OCI-M2 (cell line): ENCODE measurements around the gene GPBAR1.
"Not testable (repeated sequence)": the region's sequence is repeated elsewhere in the genome, so short reads cannot be mapped to it uniquely, and the experiment has no call there.

Experiments used
- DNase-seq: peaks from one replicate; lab custom pipeline; 2025; ENCODE audit not compliant: unreplicated experiment; lab: John Stamatoyannopoulos, UW

Gene GPBAR1

GRCh38 chr2:218266316-218266979, 5.6 kb downstream of the GPBAR1 start:
- no peak for DNase-seq

DNA sequence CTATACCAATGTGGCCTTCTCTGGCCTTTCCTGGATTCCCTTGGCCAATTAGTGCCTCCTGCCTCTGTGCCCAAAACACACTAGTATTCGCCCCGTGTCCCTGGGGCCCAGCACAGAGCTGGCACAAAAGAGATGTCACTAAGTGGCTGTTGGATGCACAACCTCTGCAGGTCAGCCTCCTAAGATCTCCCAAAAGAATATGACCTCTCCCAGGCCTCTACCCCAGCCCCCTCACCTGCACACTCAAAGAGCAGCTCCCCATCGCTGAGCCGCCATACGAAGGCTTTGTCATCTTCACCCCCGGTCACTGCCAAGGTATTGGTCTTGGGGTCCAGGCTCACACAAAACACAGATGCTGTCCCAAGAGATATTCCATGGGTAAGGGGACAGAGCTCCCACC, 6.4 kb downstream of the GPBAR1 start:
- DNase-seq, result no peak

- peak; percentile 89 for DNase-seq
Observed at GRCh38 chr2:218269900-218270720, 9.3 kb downstream of the GPBAR1 start, which contains the start of the genes AAMP and PNKD. TSS of gene AAMP (minus strand) at chr2:218270137. CDS start at chr2:218270086, 51 bp downstream. TSS of gene PNKD (plus strand) at chr2:218270519. CDS start at chr2:218270536, 17 bp downstream.

GRCh38 chr2:218270721-218271486, 10.1 kb downstream of the GPBAR1 start:
- no peak for DNase-seq

DNA sequence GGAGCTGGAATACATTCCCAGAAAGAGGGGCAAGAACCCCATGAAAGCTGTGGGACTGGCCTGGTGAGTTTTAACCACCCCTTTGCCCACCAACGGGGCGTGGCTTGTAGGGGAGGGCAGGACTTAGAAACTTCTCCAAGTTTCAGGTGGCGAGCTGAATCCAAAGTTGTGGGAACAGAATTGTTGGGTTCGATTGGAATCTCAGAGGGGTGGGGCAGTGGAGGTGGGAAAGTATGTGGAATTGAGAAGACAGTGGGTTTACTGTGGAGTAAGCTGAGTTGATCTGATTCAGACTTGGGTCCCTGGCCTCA, 10.6 kb downstream of the GPBAR1 start:
- DNase-seq, result no peak

DNA sequence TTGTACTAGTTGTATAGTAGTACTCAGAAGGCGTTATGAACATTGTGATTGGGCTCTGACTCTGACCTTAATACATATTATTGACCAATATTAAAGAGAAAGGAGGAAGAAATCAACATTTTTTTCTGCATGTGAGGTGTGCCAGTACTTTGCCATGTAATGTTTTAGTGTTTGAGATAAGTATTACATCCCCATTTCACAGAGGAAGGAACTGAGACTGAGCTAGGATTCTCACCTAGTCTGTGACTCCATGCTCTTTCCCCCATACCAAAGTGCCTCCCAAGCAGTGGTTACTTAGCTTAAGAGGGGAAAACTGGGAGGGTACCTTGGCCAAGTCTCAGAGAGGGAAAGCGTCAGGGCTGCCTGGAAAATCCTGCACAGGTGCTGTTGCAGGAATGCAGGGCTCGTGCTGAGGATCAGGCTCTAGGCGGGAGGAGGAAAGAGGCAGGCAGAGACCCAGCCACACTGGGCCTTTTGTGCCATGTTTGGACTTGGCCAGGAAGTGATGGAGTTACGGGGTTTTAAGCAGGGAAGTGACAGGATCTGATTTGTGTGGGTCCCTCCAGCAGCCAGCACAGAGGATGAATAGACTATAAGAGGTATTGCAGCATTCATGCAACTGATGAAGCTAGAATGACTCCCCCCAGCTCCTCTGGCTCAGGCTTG, 11.2 kb downstream of the GPBAR1 start:
- DNase-seq, result no peak

GRCh38 chr2:218272531-218273212, 11.9 kb downstream of the GPBAR1 start:
- peak; percentile 54 for DNase-seq

DNA sequence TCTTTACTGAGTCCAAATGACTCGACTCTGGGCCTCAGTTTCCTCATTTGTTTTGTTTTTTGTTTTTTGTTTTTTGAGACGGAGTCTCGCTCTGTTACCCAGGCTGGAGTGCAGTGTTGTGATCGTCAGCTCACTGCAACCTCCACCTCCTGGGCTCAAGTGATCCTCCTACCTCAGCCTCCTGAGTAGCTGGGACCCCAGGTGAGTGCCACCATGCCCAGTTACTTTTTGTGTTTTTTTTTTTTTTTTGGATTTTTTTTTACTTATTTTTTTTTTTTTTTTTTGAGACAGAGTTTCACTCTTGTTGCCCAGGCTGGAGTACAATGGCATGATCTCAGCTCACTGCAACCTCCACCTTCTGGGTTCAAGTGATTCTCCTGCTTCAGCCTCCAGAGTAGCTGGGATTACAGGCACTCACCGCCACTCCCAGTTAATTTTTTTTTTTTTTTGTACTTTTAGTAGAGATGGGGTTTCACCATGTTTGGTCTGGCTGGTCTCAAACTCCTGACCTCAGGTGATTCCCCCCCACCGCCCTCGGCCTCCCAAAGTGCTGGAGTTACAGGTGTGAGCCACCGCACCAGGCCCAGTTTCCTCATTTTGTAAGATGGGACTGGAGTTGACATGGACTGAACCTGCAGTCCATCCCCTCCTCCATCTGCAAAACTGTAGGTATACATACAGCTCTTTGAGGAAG, 12.5 kb downstream of the GPBAR1 start:
- DNase-seq, result not testable (repeated sequence)

GRCh38 chr2:218273908-218274249, 13.1 kb downstream of the GPBAR1 start:
- no peak for DNase-seq

DNA sequence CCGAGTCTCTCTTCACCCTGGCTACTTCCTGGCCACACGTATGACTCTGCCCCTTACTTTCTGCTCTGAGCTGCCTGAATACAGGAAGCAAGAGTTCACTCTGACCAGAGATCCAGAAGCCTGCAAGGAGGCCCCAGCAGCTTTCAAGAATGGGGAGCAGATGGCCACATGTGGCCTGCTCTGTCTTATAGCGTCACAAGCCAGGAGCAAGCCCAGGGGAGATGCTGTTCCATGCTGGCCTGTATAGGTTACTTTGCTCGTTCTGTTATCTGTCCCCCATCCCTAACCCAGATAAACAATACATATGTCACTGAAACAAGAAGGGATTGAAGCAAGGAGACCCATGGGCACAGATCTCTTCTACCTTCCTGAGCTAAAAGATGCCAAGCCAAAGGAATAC, 13.8 kb downstream of the GPBAR1 start:
- no peak for DNase-seq

GRCh38 chr2:218275371-218276072, 14.7 kb downstream of the GPBAR1 start:
- DNase-seq, result no peak

GRCh38 chr2:218276986-218277755, 16.4 kb downstream of the GPBAR1 start:
- DNase-seq, result no peak

- no peak for DNase-seq
Observed at GRCh38 chr2:218277921-218278320, 17.1 kb downstream of the GPBAR1 start.

DNA sequence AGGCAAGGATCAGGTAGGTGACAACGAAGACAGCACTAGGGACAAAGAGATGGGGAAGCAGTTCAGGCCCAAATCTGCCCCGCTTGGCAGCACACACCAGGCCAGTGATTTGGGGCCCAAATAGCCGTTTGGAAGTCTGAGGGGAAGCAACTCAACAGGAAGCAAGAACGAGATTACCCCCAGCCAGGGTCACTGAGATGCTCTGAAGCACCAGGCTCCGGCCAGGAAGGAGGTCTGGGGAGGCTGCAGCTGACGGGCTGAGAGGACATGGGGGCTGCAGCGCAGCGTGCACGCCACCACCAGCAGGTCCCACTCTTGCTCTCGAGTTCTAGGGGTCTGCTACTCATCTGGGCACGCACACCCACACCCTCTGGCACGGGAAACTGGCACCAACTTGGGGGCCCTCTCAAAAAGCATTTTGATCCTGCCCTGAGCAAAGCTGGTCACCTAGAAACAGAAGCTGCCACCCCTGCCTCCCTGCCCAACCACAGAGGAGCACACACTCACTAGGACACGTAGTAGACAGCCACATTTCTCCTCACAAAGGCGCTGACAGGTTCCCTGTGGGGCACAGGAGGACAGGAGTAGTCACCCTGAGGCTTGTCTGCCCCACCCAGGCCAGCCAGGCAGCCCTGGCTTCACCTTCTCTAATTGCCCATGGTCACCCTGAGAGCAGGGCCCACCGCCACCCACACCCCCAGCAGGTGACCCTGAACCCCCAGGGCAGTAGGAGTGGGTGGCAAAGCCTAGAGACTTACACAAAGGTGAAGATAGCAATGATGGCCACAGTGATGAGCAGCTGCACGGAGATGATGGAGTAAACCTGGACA, 17.9 kb downstream of the GPBAR1 start:
- DNase-seq, result no peak

GRCh38 chr2:218280260-218280870, 19.6 kb downstream of the GPBAR1 start:
- no peak for DNase-seq

- no peak for DNase-seq
Observed at GRCh38 chr2:218281449-218281848, 20.6 kb downstream of the GPBAR1 start.

GRCh38 chr2:218282173-218282991, 21.6 kb downstream of the GPBAR1 start:
- DNase-seq, result no peak
